Activated CD8-positive, alpha-beta memory T cell treated with anti-CD3 and anti-CD28 coated beads, Interleukin-2, amount 10 ng/mL, durations not matched to agents 7 days and 5 days (primary cell): ENCODE measurements around the gene CHIA. TPM values are rescaled to one million over a fixed set of nuclear protein-coding genes. Genes with fewer than 3 reads are reported as not detected.
"Not testable (repeated sequence)": the region's sequence is repeated elsewhere in the genome, so short reads cannot be mapped to it uniquely, and the experiment has no call there.

Experiments
- ATAC-seq: fragments of 150-1000 bp; cut with Tn5 transposase; one replicate; pipeline ENCODE4 v1.10.0; 2021; ENCODE audit warnings: moderate library complexity
- CTCF ChIA-PET: fragments of 350-600 bp; sonication (Branson Sonifier 250); formaldehyde crosslinking; loops from one replicate; lab custom pipeline; 2021; ENCODE audit warnings: antibody characterized with exemption; lab: Charles Lee
- DNase-seq: peaks from one replicate; pipeline ENCODE4 v3.0.0-alpha.2; 2020
- H3K27ac Mint-ChIP-seq: one replicate; pipeline ENCODE4 v1.8.0; 2021; ENCODE audit warnings: mild to moderate bottlenecking, mixed read lengths
- H3K27me3 Mint-ChIP-seq: one replicate; pipeline ENCODE4 v1.8.0; 2021; ENCODE audit warnings: mixed read lengths
- H3K36me3 Mint-ChIP-seq: one replicate; pipeline ENCODE4 v1.8.0; 2021; ENCODE audit warnings: mild to moderate bottlenecking, mixed read lengths
- H3K4me1 Mint-ChIP-seq: one replicate; pipeline ENCODE4 v1.8.0; 2021; ENCODE audit warnings: mixed read lengths
- H3K4me3 Mint-ChIP-seq: one replicate; pipeline ENCODE4 v1.8.0; 2021; ENCODE audit warnings: mild to moderate bottlenecking, moderate library complexity, mixed read lengths
- H3K9me3 Mint-ChIP-seq: one replicate; pipeline ENCODE4 v1.8.0; 2022; ENCODE audit warnings: low read depth, mixed read lengths
- total RNA-seq, 2 experiments: library from RNA; stranded (reverse); gene quantifications; one replicate each; pipeline ENCODE4 v1.2.3, GENCODE V29; 2021

The CHIA gene
- total RNA-seq, 2 experiments from 2014 or later: not detected

DNA sequence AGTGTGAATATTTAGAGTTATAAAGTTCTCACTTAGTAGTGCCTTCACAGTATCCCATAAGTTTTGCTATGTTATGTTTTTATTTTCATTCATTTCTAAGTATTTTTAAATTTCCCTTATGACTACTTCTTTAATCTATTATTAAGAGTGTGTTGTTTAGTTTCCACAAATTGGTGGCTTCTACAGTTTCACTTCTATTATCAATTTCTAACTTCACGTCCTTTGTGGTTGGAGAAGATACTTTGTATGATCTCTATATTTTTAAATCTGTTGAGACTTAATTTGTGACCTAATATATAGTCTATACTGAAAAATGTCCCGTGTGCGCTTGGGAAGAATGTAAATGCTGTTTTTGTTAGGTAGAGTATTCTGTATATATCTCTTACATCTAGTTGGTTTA lies 11.7 kb downstream of the CHIA start:
- Mint-ChIP-seq H3K27me3 (peaks cover 10% of the 10 kb centered on the region), H3K4me3 (no peak overlapping the region), H3K9me3 (peaks cover 7% of the 10 kb centered on the region), H3K27ac (no peak overlapping the region), H3K4me1 (peaks cover 3% of the 10 kb centered on the region), H3K36me3 (peaks cover 7% of the 10 kb centered on the region)
- CTCF ChIA-PET: no interaction called here
- ATAC-seq (no peak), DNase-seq (no peak)

GRCh38 chr1:111309690-111310089 lies 19.0 kb downstream of the CHIA start:
- H3K4me1 Mint-ChIP-seq: no peaks in the 10 kb centered on the region
- H3K9me3 Mint-ChIP-seq: no peaks in the 10 kb centered on the region
- H3K4me3 Mint-ChIP-seq: no peak overlapping the region
- H3K27me3 Mint-ChIP-seq: peaks cover 19% of the 10 kb centered on the region
- DNase-seq: no peak
- ATAC-seq: no peak
- H3K36me3 Mint-ChIP-seq: peaks cover 2% of the 10 kb centered on the region
- CTCF ChIA-PET: interaction anchor here (1.7 kb wide), 1 partner anchor 75 kb away, joined by 3 read pairs; no protein-coding TSS in a partner anchor
- H3K27ac Mint-ChIP-seq: no peak overlapping the region

DNA sequence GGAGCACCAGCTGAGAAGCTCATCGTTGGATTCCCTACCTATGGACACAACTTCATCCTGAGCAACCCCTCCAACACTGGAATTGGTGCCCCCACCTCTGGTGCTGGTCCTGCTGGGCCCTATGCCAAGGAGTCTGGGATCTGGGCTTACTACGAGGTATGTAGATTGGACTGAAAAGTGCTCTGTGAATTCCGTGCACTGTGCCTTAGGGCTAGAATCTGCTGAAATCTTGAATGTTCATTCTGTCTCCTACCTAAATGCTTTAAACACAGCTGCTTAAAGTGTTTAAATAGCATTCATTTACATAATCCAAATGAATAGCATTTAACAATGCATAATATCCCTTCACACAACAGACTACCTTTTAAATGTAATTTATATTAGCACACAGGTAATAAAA lies 27.9 kb downstream of the CHIA start:
- Mint-ChIP-seq H3K4me3 (no peak overlapping the region), H3K4me1 (peaks cover 4% of the 10 kb centered on the region), H3K27ac (no peak overlapping the region), H3K27me3 (peaks cover 7% of the 10 kb centered on the region), H3K36me3 (no peaks in the 10 kb centered on the region), H3K9me3 (no peaks in the 10 kb centered on the region)
- ATAC-seq: no peak
- DNase-seq: no peak
- CTCF ChIA-PET: no interaction called here

GRCh38 chr1:111320066-111320879 lies 29.6 kb downstream of the CHIA start:
- H3K27me3 Mint-ChIP-seq: peaks cover 3% of the 10 kb centered on the region
- CTCF ChIA-PET: interaction anchor here (0.8 to 0.9 kb wide), 2 partner anchors 9 to 138 kb away, joined by 3 read pairs; no protein-coding TSS in a partner anchor
- H3K27ac Mint-ChIP-seq: no peak overlapping the region
- H3K9me3 Mint-ChIP-seq: no peaks in the 10 kb centered on the region
- no peak for ATAC-seq
- no peak overlapping the region for H3K4me3 Mint-ChIP-seq
- H3K36me3 Mint-ChIP-seq: no peaks in the 10 kb centered on the region
- DNase-seq: no peak
- peaks cover 4% of the 10 kb centered on the region for H3K4me1 Mint-ChIP-seq

DNA sequence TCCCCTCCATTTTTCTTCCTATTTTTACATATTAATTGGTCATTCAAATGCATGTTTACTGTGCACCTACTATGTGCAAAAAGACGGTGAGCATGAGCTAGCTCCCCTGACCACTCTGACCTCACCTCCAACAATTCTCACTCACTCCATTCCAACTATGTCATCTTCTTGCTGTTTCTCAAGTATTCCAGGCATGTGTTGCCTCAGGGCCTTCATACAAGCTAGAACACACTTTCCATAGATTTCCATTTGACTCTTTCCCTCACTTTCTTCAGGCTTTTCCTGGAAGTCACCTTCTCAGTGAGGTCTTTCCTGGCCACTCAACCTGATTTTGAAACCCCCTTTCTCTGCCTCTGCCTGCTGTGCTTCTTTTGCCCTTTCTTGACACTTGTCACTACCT lies 32.6 kb downstream of the CHIA start:
- ATAC-seq (no peak), DNase-seq (no peak)
- CTCF ChIA-PET: interaction anchor here (0.6 kb wide), 1 partner anchor 107 kb away, joined by 3 read pairs; no protein-coding TSS in a partner anchor
- H3K27ac Mint-ChIP-seq: no peak overlapping the region
- H3K27me3 Mint-ChIP-seq: peaks cover 6% of the 10 kb centered on the region
- peaks cover 4% of the 10 kb centered on the region for H3K4me1 Mint-ChIP-seq
- peaks cover 9% of the 10 kb centered on the region for H3K36me3 Mint-ChIP-seq
- no peak overlapping the region for H3K4me3 Mint-ChIP-seq
- peaks cover 7% of the 10 kb centered on the region for H3K9me3 Mint-ChIP-seq

DNA sequence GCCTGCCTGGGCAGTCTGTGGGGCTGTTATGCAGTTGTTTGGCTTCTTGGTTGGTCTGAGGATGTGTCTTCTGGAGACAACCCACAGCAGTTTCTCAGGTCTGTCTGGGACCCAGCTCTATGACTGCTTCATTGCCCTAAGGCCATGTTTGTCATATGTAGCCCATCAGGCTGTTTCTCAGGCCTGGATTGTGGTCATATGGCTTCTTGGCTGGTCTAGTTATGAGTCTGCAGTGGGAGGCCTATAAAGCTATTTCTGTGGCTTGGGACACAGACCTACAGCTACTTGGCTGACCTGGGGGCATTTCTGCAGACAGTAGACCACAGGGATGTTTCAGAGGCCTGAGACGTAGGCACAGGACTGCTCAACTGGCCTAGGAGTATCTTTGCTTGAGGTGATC lies 41.5 kb downstream of the CHIA start:
- CTCF ChIA-PET: interaction anchor here (2.4 to 4.1 kb wide), 3 partner anchors 109 to 302 kb away, joined by 6 to 27 read pairs (median 18); no protein-coding TSS in a partner anchor
- peaks cover 20% of the 10 kb centered on the region for H3K36me3 Mint-ChIP-seq
- ATAC-seq: peak; percentile 23
- H3K4me3 Mint-ChIP-seq: no peak overlapping the region
- H3K4me1 Mint-ChIP-seq: peaks cover 12% of the 10 kb centered on the region
- no peak overlapping the region for H3K27ac Mint-ChIP-seq
- peaks cover 6% of the 10 kb centered on the region for H3K27me3 Mint-ChIP-seq
- no peak for DNase-seq
- H3K9me3 Mint-ChIP-seq: peaks cover 22% of the 10 kb centered on the region

DNA sequence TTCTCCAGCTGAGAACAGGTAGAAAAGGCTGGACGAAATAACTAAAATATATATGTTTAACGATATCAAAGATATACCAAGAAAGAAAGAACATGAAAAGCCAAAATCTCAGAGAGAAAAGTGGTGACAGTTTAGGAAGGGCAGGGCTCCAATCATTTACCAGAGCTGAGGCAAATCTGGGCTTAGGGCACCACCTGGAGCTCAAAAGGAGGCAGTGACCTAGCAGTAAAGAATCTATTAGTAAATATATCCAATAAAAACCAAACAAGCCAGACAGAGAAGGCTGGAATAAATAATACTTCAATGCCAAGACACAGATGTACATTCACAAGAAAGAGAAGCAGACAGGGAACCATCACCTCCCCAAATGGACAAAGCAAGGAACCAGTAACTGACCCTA lies 43.5 kb downstream of the CHIA start:
- Mint-ChIP-seq H3K36me3 (peaks cover 6% of the 10 kb centered on the region), H3K9me3 (peaks cover 8% of the 10 kb centered on the region), H3K4me3 (no peak overlapping the region), H3K27ac (no peak overlapping the region), H3K4me1 (peaks cover 12% of the 10 kb centered on the region), H3K27me3 (no peaks in the 10 kb centered on the region)
- DNase-seq (peak; percentile 62), ATAC-seq (peak; percentile 68)
- CTCF ChIA-PET: interaction anchor here (0.8 to 4.1 kb wide), 13 partner anchors 9 to 341 kb away, joined by 3 to 27 read pairs (median 5); partner anchors contain the start of gene CHI3L2

DNA sequence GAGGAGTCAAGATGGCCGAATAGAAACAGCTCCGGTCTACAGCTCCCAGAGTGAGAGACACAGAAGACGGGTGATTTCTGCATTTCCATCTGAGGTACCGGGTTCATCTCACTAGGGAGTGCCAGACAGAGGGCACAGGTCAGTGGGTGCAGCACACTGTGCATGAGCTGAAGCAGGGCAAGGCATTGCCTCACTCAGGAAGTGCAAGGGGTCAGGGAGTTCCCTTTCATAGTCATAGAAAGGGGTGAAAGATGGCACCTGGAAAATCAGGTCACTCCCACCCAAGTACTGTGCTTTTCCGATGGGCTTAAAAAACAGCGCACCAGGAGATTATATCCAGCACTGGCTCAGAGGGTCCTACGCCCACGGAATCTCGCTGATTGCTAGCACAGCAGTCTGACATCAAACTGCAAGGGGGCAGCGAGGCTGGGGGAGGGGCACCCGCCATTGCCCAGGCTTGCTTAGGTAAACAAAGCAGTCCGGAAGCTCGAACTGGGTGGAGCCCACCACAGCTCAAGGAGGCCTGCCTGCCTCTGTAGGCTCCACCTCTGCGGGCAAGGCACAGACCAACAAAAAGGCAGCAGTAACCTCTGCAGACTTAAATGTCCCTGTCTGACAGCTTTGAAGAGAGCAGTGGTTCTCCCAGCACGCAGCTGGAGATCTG lies 44.7 kb downstream of the CHIA start:
- H3K9me3 Mint-ChIP-seq, H3K27ac Mint-ChIP-seq, H3K27me3 Mint-ChIP-seq, H3K4me3 Mint-ChIP-seq, DNase-seq, H3K36me3 Mint-ChIP-seq, ATAC-seq: not testable (repeated sequence)
- CTCF ChIA-PET: interaction anchor here (0.7 to 4.1 kb wide), 6 partner anchors 17 to 379 kb away, joined by 3 to 27 read pairs (median 6); no protein-coding TSS in a partner anchor
- peaks cover 12% of the 10 kb centered on the region for H3K4me1 Mint-ChIP-seq

GRCh38 chr1:111338849-111339248 lies 48.2 kb downstream of the CHIA start:
- H3K36me3 Mint-ChIP-seq, ATAC-seq: not testable (repeated sequence)

GRCh38 chr1:111346089-111346885 lies 55.6 kb downstream of the CHIA start:
- ATAC-seq (peak; percentile 92), DNase-seq (peak; percentile 86)
- Mint-ChIP-seq H3K27ac (peak overlapping the region; percentile 55), H3K9me3 (no peaks in the 10 kb centered on the region), H3K4me1 (peaks cover 17% of the 10 kb centered on the region), H3K36me3 (no peaks in the 10 kb centered on the region), H3K4me3 (peak overlapping the region; percentile 88), H3K27me3 (no peaks in the 10 kb centered on the region)
- CTCF ChIA-PET: interaction anchor here (0.7 to 1.4 kb wide), 7 partner anchors 12 to 423 kb away, joined by 3 to 5 read pairs (median 4); no protein-coding TSS in a partner anchor

More at GRCh38 chr1:111338849-111339248, 48.2 kb downstream of the CHIA start:
- CTCF ChIA-PET, H3K9me3 Mint-ChIP-seq, H3K4me3 Mint-ChIP-seq, H3K27ac Mint-ChIP-seq, H3K27me3 Mint-ChIP-seq, DNase-seq, H3K4me1 Mint-ChIP-seq: not testable (repeated sequence)

- H3K36me3 Mint-ChIP-seq: no peaks in the 10 kb centered on the region
- DNase-seq (no peak), ATAC-seq (no peak)
- peak overlapping the region; percentile 88 for H3K4me3 Mint-ChIP-seq
- CTCF ChIA-PET: interaction anchor here (0.7 to 1.3 kb wide), 3 partner anchors 25 to 126 kb away, joined by 3 to 5 read pairs (median 3); no protein-coding TSS in a partner anchor
- H3K27ac Mint-ChIP-seq: no peak overlapping the region
- no peaks in the 10 kb centered on the region for H3K9me3 Mint-ChIP-seq
- peaks cover 17% of the 10 kb centered on the region for H3K4me1 Mint-ChIP-seq
- no peaks in the 10 kb centered on the region for H3K27me3 Mint-ChIP-seq
Observed at GRCh38 chr1:111347026-111347425, 56.4 kb downstream of the CHIA start.

DNA sequence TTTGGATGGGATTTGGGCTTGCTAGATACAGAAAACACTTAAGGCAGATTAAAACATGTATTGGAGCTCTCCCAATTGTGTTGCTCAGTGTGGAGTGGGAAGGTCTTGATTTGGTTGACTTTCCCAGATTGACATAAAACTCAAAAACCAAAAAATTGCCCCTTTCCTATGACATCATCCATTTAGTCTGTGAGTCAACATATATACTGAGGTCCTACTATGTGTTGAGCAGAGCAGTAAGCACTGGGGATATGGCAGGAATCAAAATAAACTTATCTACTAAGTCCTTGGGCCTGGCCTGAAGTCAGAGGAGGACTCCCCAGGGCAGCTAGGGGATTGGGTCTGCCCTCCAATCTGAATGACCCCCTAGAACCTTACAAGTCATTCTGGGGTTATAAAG lies 61.0 kb downstream of the CHIA start:
- no peak for DNase-seq
- CTCF ChIA-PET: interaction anchor here (1.5 kb wide), 1 partner anchor 48 kb away, joined by 4 read pairs; no protein-coding TSS in a partner anchor
- no peak overlapping the region for H3K27ac Mint-ChIP-seq
- H3K4me1 Mint-ChIP-seq: peaks cover 21% of the 10 kb centered on the region
- H3K4me3 Mint-ChIP-seq: no peak overlapping the region
- ATAC-seq: no peak
- no peaks in the 10 kb centered on the region for H3K9me3 Mint-ChIP-seq
- no peaks in the 10 kb centered on the region for H3K27me3 Mint-ChIP-seq
- H3K36me3 Mint-ChIP-seq: no peaks in the 10 kb centered on the region

DNA sequence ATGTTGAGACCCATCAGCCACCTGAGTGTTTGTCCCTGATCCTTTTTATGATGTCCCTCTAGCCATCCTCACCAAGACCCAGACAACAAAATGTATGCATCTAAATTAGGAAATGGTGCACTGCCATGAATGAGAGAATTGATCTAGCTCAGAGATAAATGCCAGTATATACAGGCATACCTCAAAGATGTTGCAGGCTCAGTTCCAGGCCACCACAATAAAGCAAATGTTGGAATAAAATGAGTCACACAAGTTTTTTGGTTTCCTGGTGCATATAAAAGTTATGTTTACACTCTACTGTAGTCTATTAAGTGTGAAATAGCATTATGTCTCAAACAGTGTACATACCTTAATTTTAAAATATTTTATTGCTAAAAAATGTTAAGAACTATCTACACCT lies 63.9 kb downstream of the CHIA start:
- Mint-ChIP-seq H3K27ac (no peak overlapping the region), H3K4me1 (peaks cover 10% of the 10 kb centered on the region), H3K9me3 (no peaks in the 10 kb centered on the region), H3K4me3 (no peak overlapping the region), H3K27me3 (peaks cover 4% of the 10 kb centered on the region), H3K36me3 (no peaks in the 10 kb centered on the region)
- CTCF ChIA-PET: no interaction called here
- DNase-seq: no peak
- peak; percentile 33 for ATAC-seq
